ENCODE results near the gene EMC9.

EMC9 gene

DNA sequence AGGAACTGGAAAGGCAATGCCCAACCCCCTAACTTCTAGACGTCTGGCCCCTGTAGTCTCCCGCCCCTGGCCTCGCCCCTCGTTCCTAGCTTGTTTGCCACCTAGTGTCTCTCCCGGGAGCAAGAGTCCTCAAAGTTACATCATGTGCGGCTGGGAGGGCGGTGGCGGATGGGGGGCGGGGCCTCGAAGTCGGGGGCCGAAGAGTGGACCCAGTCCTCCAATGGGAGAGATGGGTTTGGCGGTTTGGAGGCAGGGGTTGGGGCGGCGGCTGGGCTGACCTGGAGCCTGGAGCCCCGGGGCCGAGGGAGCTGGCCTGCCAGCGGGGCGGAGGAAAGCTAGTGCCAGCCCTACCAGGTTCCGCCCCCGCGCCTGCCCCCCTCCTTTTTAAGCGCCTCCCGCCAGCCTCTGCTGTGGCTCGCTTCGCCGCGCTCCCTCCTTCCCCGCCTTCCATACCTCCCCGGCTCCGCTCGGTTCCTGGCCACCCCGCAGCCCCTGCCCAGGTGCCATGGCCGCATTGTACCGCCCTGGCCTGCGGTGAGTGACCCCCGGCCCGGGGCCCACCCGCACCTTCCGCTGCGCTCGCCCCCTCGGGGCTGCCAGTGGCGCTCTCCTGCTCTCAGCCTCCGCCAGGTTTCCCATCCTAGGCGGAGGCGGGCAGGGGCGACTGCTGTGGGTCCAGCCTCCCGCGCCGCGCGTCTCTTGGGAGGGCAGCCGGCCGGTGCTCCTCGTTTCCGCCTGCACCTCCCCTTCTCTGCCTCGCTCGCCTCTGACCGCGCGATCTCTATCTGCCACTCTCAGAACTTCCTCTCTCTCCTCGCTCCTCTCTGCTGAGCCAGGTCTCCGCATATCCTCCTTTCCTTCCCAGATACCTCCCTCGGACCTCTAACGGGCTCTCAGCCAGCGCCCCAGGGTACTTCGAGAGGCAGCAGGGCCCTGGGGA lies 47.2 kb downstream of the EMC9 start, which contains the start of gene PCK2:
TSS of gene PCK2 (plus strand) at position 411 of the 940 bp plus-strand sequence. CDS start at position 506, 95 bp downstream.
- Histone ChIP-seq H3K9ac (ENCODE audit: low read length) (peak within 1 kb of the TSS; percentile 92), H3K36me3 (ENCODE audit: control insufficient read depth, insufficient read depth, low read length) (peaks cover 9% of the 10 kb centered on the region), H3K9me3 (ENCODE audit: control insufficient read depth, low read length) (no peaks in the 10 kb centered on the region), H3K4me3 (ENCODE audit: low read length) (peak within 1 kb of the TSS; percentile 51), H3K27me3 (ENCODE audit: control insufficient read depth, insufficient read depth, low read length) (no peaks in the 10 kb centered on the region), H3K4me1 (ENCODE audit: control insufficient read depth, insufficient read depth, low read length) (peaks cover 33% of the 10 kb centered on the region)

DNA sequence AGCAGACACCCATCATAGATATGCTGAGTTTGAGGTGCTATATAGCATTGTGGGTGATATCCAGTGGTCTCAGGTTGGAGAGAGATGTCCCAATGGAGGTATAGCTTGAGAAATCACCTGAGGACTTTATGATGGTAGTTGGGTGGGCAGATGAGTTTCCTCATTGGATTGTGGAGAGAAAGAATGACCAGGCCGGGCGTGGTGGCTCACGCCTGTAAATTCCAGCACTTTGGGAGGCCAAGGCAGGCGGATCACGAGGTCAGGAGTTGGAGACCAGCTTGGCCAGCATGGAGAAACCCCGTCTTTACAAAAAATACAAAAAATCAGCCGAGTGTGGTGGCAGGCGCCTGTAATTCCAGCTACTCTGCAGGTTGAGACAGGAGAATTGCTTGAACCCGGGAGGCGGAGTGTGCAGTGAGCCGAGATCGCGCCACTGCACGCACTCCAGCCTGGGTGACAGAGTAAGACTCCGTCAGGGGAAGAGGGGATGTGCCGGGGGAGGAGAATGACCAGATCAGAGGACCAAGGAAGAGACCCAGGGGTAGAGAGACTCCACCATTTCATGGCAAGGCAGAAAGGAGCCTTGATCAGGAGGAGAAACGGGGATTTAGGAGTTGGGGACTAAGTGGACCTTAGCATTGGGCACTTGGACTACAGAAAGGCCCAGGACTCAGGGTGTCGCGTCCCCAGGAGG lies 48.0 kb downstream of the EMC9 start:
- no peaks in the 10 kb centered on the region for H3K27me3 ChIP-seq (ENCODE audit: control insufficient read depth, insufficient read depth, low read length)
- peaks cover 3% of the 10 kb centered on the region for H3K36me3 ChIP-seq (ENCODE audit: control insufficient read depth, insufficient read depth, low read length)
- H3K4me1 ChIP-seq (ENCODE audit: control insufficient read depth, insufficient read depth, low read length): peaks cover 28% of the 10 kb centered on the region
- H3K4me3 ChIP-seq (ENCODE audit: low read length): no peak overlapping the region
- H3K9me3 ChIP-seq (ENCODE audit: control insufficient read depth, low read length): no peaks in the 10 kb centered on the region
- peak overlapping the region; percentile 92 for H3K9ac ChIP-seq (ENCODE audit: low read length)

DNA sequence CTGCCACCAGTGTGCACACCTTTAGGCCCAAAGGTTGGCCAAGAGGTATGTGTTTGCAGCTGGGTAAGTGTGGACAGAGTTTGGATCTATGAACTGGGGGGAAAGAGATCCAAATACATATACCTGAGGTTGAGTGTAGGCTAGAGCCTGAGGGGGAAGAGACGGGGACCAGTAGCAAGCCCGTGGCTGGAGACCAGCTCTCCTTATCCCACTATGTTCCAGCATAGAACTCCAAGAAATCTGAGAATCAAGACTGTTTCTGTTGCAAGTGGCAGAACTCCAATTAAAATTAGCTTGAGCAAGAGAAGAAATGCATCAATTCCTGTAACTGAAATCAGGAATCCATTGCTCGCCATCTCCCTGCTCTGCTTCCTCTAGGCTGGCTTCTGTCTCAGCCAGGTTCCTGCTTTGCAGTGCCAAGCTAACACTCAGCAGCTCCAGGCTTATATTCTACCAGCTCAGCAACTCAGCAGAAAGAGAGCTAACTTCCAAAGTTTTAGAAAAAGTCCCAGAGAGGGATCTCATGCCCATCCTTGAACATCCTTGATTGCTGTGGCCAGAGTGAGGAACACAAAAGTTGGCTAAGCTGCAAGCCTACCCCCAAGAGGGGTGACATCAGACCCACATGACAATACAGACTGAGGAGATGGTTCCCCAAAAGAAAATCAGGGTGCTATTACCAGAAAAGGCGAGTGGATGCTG lies 48.7 kb downstream of the EMC9 start:
- no peaks in the 10 kb centered on the region for H3K9me3 ChIP-seq (ENCODE audit: control insufficient read depth, low read length)
- no peak overlapping the region for H3K9ac ChIP-seq (ENCODE audit: low read length)
- H3K27me3 ChIP-seq (ENCODE audit: control insufficient read depth, insufficient read depth, low read length): no peaks in the 10 kb centered on the region
- H3K4me1 ChIP-seq (ENCODE audit: control insufficient read depth, insufficient read depth, low read length): peaks cover 28% of the 10 kb centered on the region
- H3K4me3 ChIP-seq (ENCODE audit: low read length): no peak overlapping the region
- H3K36me3 ChIP-seq (ENCODE audit: control insufficient read depth, insufficient read depth, low read length): no peaks in the 10 kb centered on the region

DNA sequence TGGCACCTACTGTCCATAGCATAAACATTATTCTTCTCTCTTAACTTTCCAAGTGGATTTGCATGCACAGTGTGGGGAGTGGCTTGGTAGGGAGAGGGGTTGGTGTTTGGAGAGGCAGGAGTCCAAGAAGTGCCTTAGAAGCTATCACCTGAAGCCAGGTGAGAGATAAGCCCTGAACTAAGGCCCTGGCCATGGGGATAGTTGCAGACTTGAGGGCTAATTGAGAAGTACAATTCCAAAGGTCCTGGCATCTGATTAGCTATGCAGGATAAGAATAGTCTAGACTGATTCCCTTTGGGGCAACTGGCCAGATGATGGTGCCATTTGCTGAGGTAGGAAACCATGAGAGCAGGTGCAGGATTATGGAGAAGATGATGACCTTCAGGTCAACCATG lies 49.3 kb downstream of the EMC9 start:
- Histone ChIP-seq H3K36me3 (ENCODE audit: control insufficient read depth, insufficient read depth, low read length) (no peaks in the 10 kb centered on the region), H3K27me3 (ENCODE audit: control insufficient read depth, insufficient read depth, low read length) (no peaks in the 10 kb centered on the region), H3K4me1 (ENCODE audit: control insufficient read depth, insufficient read depth, low read length) (peaks cover 28% of the 10 kb centered on the region), H3K4me3 (ENCODE audit: low read length) (no peak overlapping the region), H3K9ac (ENCODE audit: low read length) (no peak overlapping the region), H3K9me3 (ENCODE audit: control insufficient read depth, low read length) (no peaks in the 10 kb centered on the region)

DNA sequence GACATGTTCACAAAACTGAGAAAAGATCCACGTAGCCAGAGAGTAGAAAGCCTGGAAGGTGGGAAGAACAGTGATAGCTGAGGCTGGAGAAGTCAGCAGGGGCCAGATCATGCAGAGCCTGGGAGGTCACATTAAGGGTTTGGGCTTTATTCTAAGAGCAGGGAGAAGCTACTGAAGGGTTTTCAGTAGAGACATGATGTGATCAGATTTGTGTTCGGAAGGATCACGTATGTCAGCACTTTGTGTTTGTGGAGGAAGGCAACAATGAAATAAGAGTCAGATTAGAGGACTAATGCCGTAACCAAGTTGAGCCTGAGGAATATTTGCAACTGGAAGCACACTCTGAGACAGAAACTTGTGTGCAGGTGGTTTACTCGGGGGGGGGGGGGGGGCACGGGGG lies 51.5 kb downstream of the EMC9 start:
- Histone ChIP-seq H3K36me3 (ENCODE audit: control insufficient read depth, insufficient read depth, low read length) (no peaks in the 10 kb centered on the region), H3K27me3 (ENCODE audit: control insufficient read depth, insufficient read depth, low read length) (no peaks in the 10 kb centered on the region), H3K4me3 (ENCODE audit: low read length) (no peak overlapping the region), H3K9me3 (ENCODE audit: control insufficient read depth, low read length) (no peaks in the 10 kb centered on the region), H3K9ac (ENCODE audit: low read length) (no peak overlapping the region), H3K4me1 (ENCODE audit: control insufficient read depth, insufficient read depth, low read length) (peaks cover 18% of the 10 kb centered on the region)

Data from mucosa of stomach (tissue), 1 donor.